Measurements from ENCODE around the gene SPOCK2.

Gene SPOCK2

DNA sequence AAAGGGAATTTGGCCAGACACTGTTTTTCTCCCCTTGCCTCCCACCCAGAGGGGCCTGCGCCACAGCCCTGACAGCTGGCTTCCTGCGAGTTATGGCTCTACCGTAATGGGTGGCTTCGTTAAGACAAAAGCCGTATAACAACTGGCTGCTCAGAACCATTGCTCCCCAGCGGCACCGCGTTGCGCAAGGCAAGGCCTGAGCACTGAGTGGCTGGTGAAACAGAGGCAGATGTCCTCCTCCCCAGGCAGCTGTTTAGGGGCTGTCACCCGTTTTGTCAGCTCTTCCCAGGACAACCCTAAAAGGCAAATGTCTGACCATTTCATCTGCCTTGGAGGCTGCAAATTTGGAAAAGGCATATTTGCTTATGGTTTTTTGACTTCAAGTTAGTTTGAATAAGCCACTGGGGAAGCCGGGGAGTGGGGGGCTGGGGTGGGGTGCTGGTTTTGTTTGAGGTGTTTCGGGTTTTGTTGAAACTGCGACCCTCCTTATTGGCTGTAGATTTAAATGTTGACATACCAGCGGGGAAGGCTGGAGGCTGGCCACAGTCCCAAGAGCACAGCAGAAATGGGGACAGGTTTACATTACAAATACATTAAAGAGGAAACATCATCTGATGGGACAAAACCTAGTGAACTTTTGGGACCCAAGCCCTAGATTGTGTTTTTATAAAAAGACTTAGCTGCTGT is 681 bp upstream of the SPOCK2 start:
- no peak for DNase-seq (ENCODE audit: low read depth, low spot score)

DNA sequence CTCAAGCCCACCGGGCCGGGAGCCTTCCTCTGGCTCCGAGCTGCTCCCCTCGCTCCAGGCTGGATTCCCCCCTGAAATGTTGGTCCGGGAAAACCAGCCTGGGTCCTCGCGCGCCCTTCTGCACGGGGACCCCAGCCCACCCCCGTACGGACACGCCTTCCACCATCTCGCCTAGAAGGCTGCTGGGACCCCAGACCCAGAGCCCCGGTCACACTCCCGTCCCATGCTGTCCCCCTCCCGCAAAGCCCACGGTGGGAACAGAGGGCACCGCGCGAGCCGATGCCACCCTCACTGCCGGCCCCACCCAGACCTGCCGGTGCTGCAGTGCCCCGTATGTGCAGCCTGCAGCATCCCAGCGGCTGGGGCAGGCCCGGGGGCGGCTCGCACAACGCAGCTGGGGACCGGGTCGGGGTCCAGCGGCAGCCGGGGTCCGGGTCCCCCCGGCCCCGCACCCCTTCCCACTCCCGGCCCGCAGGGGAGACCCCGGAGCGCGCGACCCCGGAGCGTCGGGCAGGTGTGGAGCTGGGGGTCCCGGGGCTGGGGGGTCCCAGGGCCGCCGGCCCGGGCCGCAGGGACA is 871 bp downstream of the SPOCK2 start:
- no peak for DNase-seq (ENCODE audit: low read depth, low spot score)

DNA sequence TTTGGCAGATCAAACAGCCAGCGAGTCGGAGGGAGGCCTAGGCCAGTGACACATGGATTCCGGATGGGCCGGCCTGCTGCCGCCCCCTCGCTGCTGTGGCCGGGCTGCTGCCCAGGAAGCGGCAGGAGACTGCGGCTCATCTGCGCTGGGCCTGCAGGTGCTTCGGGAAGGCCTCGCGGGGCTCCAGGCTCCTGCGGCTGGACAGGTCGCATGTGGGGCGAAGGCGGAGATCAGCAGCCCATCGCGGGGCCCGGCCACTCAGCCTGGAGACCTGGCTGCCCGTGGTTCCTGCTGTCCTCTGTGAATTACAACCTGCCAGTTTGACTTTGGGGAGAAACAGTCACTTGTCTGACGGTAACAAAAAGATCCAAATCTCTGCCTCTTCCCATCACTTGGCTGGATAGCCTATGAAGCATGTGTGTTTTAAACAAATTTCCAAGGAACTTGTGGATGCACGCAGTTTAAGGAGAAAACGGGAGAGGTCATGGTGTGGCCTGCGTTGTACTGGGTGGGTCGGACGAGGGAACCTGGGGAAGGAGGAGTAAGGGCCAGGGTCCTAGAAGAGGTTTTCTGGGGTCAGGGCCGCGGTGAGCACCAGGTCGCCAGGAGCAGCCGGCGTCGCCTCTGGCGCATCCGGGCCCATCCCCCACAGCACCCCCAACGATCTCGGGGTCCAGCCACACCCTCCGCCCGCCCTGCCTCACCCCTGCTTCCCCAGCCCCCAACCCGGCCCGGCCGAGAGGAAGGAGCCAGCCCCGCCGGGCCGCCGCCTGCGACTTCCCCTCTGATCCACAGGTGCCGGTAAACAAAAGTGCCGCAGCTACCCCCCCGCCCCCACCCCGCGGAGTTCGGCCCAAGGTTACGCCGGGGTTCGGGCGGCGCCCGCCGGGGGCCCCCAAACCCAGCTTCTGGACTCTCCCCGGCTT is 1.6 kb downstream of the SPOCK2 start:
- no peak for DNase-seq (ENCODE audit: low read depth, low spot score)

DNA sequence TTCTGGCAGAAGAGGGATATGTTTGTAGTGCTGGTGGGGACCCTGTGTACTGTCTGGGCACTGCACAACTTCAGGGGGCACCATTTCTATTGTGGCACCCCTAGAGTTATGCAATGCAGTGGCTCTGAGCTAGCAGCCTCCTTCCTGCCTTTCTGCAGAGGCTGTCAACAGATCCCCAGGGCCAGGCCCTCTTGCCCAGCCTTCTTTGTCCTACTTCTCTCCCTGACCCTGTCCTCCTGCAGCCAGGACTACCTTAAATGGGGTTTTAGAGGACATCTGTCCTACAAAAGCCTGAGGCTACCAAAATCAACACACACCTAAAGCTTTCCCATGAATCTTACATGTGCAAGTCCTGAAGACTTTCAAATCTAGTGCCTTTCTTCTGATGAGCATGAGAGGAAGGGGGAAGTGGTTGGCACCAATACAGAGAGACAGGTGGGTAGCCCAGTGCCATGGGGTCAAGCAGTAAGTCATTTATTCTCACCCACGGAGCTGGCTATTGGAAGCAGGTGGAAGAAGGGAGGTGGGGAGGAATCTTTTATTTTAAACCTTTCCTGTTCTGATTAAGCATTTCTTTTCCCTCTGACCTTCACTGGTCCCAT is 2.4 kb downstream of the SPOCK2 start:
- no peak for DNase-seq (ENCODE audit: low read depth, low spot score)

- DNase-seq (ENCODE audit: low read depth, low spot score): no peak
These were observed 3.2 kb downstream of the SPOCK2 start for GRCh38 chr10:72085166-72085565.

DNA sequence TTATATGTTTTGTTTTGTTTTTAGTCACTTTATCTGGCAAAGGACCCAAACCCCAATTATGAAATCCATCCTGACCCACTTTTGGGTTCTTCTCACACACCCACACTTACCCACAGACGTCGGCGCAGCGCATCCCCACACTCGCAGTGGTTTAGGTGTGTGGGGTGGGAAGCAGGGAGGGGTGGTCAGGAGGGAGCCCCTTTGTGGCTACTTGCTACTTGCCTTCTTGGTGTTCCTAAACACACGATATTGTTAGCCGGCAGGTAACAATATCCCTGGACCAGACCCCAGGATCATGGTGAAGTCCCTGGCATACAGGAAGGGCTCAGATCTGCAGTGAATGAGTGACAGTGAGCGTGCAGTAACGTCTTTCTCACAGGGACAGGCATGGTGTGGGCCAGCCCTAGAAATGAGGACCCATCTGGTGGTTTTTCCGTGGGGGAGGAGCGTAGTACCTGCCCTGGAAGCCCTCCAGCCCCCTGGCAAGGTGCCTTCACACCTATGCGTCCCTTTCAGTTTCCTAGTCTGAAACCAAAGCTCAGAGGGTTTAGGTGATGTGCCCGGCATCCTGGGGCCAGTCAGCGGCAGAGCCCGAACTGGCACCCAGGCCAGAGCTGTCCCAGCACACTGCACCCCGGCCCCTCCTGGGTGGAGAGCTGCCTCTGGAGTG is 4.4 kb downstream of the SPOCK2 start:
- DNase-seq (ENCODE audit: low read depth, low spot score): no peak

GRCh38 chr10:72082856-72083789 is 5.2 kb downstream of the SPOCK2 start:
- no peak for DNase-seq (ENCODE audit: low read depth, low spot score)

- no peak for DNase-seq (ENCODE audit: low read depth, low spot score)
These were observed 6.4 kb downstream of the SPOCK2 start for GRCh38 chr10:72081772-72082590.

- DNase-seq (ENCODE audit: low read depth, low spot score): no peak
These were observed 7.1 kb downstream of the SPOCK2 start for GRCh38 chr10:72081210-72081609.

DNA sequence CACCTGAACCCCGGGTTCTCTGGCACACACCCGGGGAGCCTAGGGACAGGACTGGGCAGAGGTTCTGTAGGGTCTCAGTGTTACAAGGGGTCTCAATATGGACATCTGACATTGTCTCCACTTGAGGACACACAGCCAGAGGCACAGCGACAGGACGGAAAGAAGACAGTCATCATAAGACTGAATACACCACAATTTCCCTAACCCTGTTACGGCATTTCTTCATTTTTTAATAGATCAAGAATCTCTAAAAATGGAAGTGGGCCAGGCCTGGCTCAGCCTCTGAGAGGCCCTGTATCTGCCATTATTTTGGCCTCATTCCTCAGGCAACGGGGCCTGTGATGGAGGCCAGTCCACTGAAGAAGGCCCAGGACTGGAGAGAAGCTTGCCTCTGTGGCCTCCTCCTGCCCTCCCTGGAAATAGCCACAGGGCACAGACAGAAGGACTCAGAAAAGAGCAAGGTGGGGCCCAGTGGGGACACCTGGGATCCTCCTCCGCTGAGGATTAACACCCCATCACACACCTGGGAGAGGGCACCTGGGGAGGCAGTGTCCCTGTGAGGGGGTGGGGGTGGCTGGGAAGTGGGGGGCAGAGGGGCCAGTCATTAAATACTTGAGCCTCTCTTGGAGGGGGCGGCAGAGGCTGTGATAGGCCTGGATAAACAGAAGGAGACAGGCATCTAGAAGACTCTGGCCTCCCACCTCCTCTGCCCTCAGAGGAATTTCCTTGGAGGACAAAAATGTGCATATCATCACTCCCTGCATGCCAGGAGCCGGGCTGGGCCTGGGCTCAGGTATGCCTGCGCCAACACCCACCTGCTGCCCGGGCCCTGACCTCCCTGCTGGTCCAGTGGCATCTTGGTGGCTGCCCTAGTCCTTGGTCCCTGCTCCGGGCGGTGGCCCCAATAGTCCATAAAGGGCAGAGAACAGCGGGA is 8.0 kb downstream of the SPOCK2 start:
- no peak for DNase-seq (ENCODE audit: low read depth, low spot score)

DNA sequence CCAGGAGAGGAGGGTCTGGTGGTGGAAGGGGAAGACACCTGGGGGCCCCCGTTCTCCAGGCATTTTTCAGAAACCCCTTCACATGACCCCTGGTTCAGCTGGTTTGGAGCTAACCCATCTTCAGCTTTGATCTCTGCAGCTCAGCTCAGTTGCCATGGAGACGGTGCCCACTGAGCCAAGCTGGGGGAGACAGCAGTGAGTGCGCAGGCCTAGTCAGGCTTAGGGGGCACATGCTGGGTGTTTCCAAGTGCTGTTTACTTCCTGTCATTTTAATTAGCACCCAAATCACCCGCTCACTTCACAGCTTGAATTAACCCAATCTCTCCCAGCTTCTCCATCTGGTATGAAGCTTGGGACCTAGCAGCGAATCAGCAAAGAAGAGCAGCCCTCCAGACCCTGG is 9.0 kb downstream of the SPOCK2 start:
- DNase-seq (ENCODE audit: low read depth, low spot score): no peak

- no peak for DNase-seq (ENCODE audit: low read depth, low spot score)
These were observed 10.9 kb downstream of the SPOCK2 start for GRCh38 chr10:72077275-72077990.

DNA sequence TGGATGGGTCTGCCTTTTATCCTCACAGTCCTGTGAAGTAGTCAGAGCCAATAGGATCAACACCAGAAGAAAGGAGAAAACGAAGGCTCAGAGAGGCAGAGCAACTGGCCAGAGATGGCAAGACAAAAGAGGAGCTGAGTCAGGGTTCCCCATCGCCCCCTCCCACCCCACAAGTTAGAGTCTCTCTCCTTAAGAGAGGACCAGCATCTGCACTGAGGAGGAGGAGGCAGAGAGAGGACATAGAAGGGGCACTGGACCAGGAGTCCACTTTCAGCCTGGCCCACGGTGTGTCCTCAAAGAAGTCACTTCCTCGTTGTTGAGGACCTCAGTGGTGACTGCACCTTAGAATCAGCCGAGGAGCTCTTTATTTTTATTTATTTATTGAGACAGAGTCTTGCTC is 11.6 kb downstream of the SPOCK2 start:
- no peak for DNase-seq (ENCODE audit: low read depth, low spot score)

- no peak for DNase-seq (ENCODE audit: low read depth, low spot score)
These were observed 12.8 kb downstream of the SPOCK2 start for GRCh38 chr10:72075376-72076115.

DNA sequence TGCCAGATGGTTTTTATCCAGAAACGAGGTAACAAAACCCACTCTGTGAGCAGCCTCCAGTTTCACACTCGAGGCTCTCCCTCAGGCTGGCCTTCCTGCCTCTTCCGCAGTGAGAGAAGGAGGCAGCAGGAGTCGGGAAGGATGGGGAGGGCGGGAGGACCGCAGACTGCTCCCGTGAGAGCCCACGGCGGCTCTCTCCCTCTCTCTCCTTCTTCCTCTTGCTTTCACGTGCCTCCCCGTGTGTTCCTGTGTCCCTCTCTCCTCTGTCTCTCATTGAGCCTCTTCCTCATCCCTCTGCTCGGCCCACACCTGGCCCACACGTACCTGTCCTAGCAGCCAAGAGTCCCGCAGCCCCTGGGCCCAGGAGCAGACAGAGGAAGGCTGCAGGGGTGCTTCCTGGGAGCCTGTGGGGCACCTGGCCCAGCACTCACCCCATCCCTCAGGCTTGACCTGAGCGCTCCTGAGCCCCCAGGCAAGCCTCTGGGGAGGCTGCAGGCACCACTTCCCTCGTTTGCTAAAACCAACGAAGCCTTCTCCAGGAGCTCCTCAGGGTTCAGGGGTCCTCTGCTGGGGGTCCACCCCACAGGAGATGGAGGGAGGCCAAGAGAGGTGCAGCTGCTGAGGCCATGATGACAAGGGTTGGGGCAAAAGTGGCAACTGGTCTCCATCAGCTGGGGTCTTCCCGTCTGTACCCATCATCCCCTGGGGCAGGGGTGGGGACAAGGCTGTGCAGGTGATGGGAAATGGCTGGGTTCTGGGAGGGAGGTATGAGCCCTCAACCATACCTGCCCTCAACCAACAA is 13.6 kb downstream of the SPOCK2 start:
- DNase-seq (ENCODE audit: low read depth, low spot score): no peak
